HCT116 (cell line): ENCODE results near the gene TCTA. TPM values are rescaled to one million over a fixed set of nuclear protein-coding genes. Genes with fewer than 3 reads are reported as not detected.
A peak's percentile ranks its signal among the peaks of the same experiment; 100 is the strongest.

ENCODE experiments used
- ATAC-seq: fragments of 200-7000 bp; cut with Tn5 transposase; 2 replicates; pipeline ENCODE4 v1.9.1; 2020; ENCODE audit warnings: mild to moderate bottlenecking, moderate library complexity
- BruUV-seq: library from RNA; stranded (reverse); fragments of 400-500 nt; replicated peaks from 2 replicates; lab custom pipeline; 2021; lab: Mats Ljungman, UMichigan
- CTCF ChIA-PET: fragments of 300-600 bp; sonication (Branson Sonifier 250); formaldehyde crosslinking; loops from one replicate; lab custom pipeline; 2021; ENCODE audit warnings: antibody characterized with exemption; lab: Charles Lee
- POLR2A ChIA-PET: fragments of 300-600, 350-600 bp; sonication (Branson Sonifier 250); formaldehyde crosslinking; loops from one replicate; lab custom pipeline; 2021; ENCODE audit warnings: antibody characterized with exemption; lab: Charles Lee
- RAD21 ChIA-PET, 2 experiments: fragments of 300-600 bp; sonication (Branson Sonifier 250); formaldehyde crosslinking; loops; one replicate each; lab custom pipeline; 2023; ENCODE audit warnings: low total read pairs in 2 of 2; ENCODE audit not compliant: uncharacterized antibody in 2 of 2, unreplicated experiment in 2 of 2, low non-redundant PET in 1 of 2; lab: Charles Lee
- DNase-seq: peaks from one replicate; pipeline ENCODE4 v3.0.0-alpha.2; 2010; ENCODE audit warnings: low read depth, low spot score
- H2AFZ ChIP-seq: fragments of 200-600 bp; shearing (Covaris generic), sonication (generic); 2 replicates; pipeline ENCODE4 v1.6.1; 2017; ENCODE audit warnings: low read depth, mixed run types, mixed read lengths, antibody characterized with exemption, low read length; ENCODE audit not compliant: poor library complexity, severe bottlenecking
- H3K27ac ChIP-seq: 2 replicates; pipeline ENCODE4 v1.5.1; 2012; ENCODE audit warnings: low read depth, low read length
- H3K27me3 ChIP-seq: fragments of 200-600 bp; sonication (generic); 2 replicates; pipeline ENCODE4 v1.6.1; 2016; ENCODE audit warnings: mixed run types, low read length, mixed read lengths; ENCODE audit not compliant: insufficient read depth
- H3K36me3 ChIP-seq, 2 experiments: fragments of 200-500 bp in 1 of 2; fragments of 200-600 bp in 1 of 2; sonication (Bioruptor generic) in 1 of 2; sonication (generic) in 1 of 2; 2 replicates each; pipeline versions ENCODE4 v1.5.1 to v1.6.1; 2014 to 2016; ENCODE audit warnings: low read length in 2 of 2, inconsistent platforms in 1 of 2, mixed read lengths in 1 of 2, mixed run types in 1 of 2; ENCODE audit not compliant: insufficient read depth in 2 of 2, control insufficient read depth in 1 of 2
- H3K4me1 ChIP-seq, 2 experiments: fragments of 200-600 bp in 1 of 2; sonication (generic) in 1 of 2; 2 replicates each; pipeline versions ENCODE4 v1.5.1 to v1.6.1; 2012 to 2017; ENCODE audit warnings: low read length in 2 of 2, inconsistent platforms in 1 of 2, mild to moderate bottlenecking in 1 of 2, mixed read lengths in 1 of 2, mixed run types in 1 of 2, moderate library complexity in 1 of 2; ENCODE audit not compliant: insufficient read depth in 2 of 2, control insufficient read depth in 1 of 2
- H3K4me2 ChIP-seq: fragments of 200-600 bp; sonication (generic); 2 replicates; pipeline ENCODE4 v1.6.1; 2017; ENCODE audit warnings: mixed run types, low read length, mixed read lengths
- H3K4me3 ChIP-seq, 2 experiments: fragments of 200-600 bp in 1 of 2; sonication (generic) in 1 of 2; replicated peaks in 1 of 2; 2 replicates each; pipeline ENCODE4 v1.5.1; 2011 to 2016; ENCODE audit warnings: low read length in 2 of 2, control low read depth in 1 of 2, low read depth in 1 of 2, mild to moderate bottlenecking in 1 of 2, mixed read lengths in 1 of 2, mixed run types in 1 of 2
- H3K79me2 ChIP-seq: fragments of 200-600 bp; sonication (generic); 2 replicates; pipeline ENCODE4 v1.6.1; 2017; ENCODE audit warnings: mild to moderate bottlenecking, mixed run types, low read length, moderate library complexity, mixed read lengths; ENCODE audit not compliant: insufficient read depth
- H3K9ac ChIP-seq: fragments of 200-600 bp; sonication (generic); 2 replicates; pipeline ENCODE4 v1.6.1; 2016; ENCODE audit warnings: low read length, mixed read lengths
- H3K9me2 ChIP-seq: fragments of 200-600 bp; sonication (generic), shearing (Covaris generic); 2 replicates; pipeline ENCODE4 v1.6.1; 2017; ENCODE audit warnings: mixed run types, mild to moderate bottlenecking, moderate library complexity; ENCODE audit not compliant: insufficient read depth
- H3K9me3 ChIP-seq, 2 experiments: fragments of 200-500 bp in 1 of 2; fragments of 200-600 bp in 1 of 2; sonication (Bioruptor generic) in 1 of 2; sonication (generic) in 1 of 2; 2 replicates each; pipeline ENCODE4 v1.6.1; 2014 to 2017; ENCODE audit warnings: low read length in 2 of 2, mixed read lengths in 2 of 2, inconsistent platforms in 1 of 2, low read depth in 1 of 2, mild to moderate bottlenecking in 1 of 2, mixed run types in 1 of 2, moderate library complexity in 1 of 2; ENCODE audit not compliant: control insufficient read depth in 1 of 2, insufficient read depth in 1 of 2
- H4K20me1 ChIP-seq: fragments of 200-600 bp; sonication (generic), shearing (Covaris generic); 2 replicates; pipeline ENCODE4 v1.6.1; 2017; ENCODE audit warnings: mixed run types, mild to moderate bottlenecking, moderate library complexity; ENCODE audit not compliant: insufficient read depth
- CBX3 ChIP-seq: IDR thresholded peaks from 2 replicates; pipeline ENCODE4 v1.6.1; 2012; ENCODE audit warnings: low read depth
- CEBPB ChIP-seq: IDR thresholded peaks from 2 replicates; pipeline ENCODE4 v1.6.1; 2012; ENCODE audit warnings: low read depth
- CTCF ChIP-seq, 3 experiments: fragments of 200-600 bp in 1 of 3; sonication (generic) in 1 of 3; IDR thresholded peaks in 2 of 3; conservative IDR thresholded peaks in 1 of 3; 2 replicates each; pipeline ENCODE4 v1.5.1; 2012 to 2017; ENCODE audit warnings: low read depth in 2 of 3, low read length in 2 of 3, antibody characterized with exemption in 1 of 3, borderline replicate concordance in 1 of 3, control low read depth in 1 of 3, mild to moderate bottlenecking in 1 of 3, mixed read lengths in 1 of 3, mixed run types in 1 of 3, moderate library complexity in 1 of 3; ENCODE audit not compliant: insufficient read depth in 1 of 3
- EZH2 ChIP-seq: fragments of 200-600 bp; sonication (generic); IDR thresholded peaks from 2 replicates; pipeline ENCODE4 v1.6.1; 2017; ENCODE audit warnings: antibody characterized with exemption, mixed run types
- FOSL1 ChIP-seq: IDR thresholded peaks from 2 replicates; pipeline ENCODE4 v1.6.1; 2012; ENCODE audit warnings: low read depth
- JUND ChIP-seq: IDR thresholded peaks from 2 replicates; pipeline ENCODE4 v1.6.1; 2012
- MAX ChIP-seq: IDR thresholded peaks from 2 replicates; pipeline ENCODE4 v1.6.1; 2012
- POLR2A ChIP-seq: IDR thresholded peaks from 2 replicates; pipeline ENCODE4 v1.7.0; 2011; ENCODE audit warnings: borderline replicate concordance; ENCODE audit not compliant: insufficient read depth, insufficient read length; ENCODE audit errors: extremely low read depth
- RAD21 ChIP-seq: IDR thresholded peaks from 2 replicates; pipeline ENCODE4 v1.6.1; 2012; ENCODE audit warnings: low read depth, mild to moderate bottlenecking
- SRF ChIP-seq: IDR thresholded peaks from 2 replicates; pipeline ENCODE4 v1.6.1; 2012; ENCODE audit warnings: low read depth
- TCF7L2 ChIP-seq: IDR thresholded peaks from 2 replicates; pipeline ENCODE4 v1.7.0; 2011; ENCODE audit warnings: borderline replicate concordance, inconsistent platforms; ENCODE audit not compliant: insufficient read depth, insufficient read length; ENCODE audit errors: extremely low read depth
- ZFX ChIP-seq: fragments of 450-650 bp; IDR thresholded peaks from 2 replicates; pipeline ENCODE4 v1.6.1; 2017
- intact Hi-C: fragments of 100-400 bp; cut with micrococcal nuclease; formaldehyde crosslinking; loops from 2 replicates; pipeline ENCODE4 v1.10.0; 2022
- total RNA-seq: library from RNA; stranded (reverse); gene quantifications from one replicate; pipeline ENCODE4 v1.2.1, GENCODE V29; 2021; ENCODE audit not compliant: unreplicated experiment

The TCTA gene
- total RNA-seq, 1 experiment from 2014 or later: 11.9 TPM

DNA sequence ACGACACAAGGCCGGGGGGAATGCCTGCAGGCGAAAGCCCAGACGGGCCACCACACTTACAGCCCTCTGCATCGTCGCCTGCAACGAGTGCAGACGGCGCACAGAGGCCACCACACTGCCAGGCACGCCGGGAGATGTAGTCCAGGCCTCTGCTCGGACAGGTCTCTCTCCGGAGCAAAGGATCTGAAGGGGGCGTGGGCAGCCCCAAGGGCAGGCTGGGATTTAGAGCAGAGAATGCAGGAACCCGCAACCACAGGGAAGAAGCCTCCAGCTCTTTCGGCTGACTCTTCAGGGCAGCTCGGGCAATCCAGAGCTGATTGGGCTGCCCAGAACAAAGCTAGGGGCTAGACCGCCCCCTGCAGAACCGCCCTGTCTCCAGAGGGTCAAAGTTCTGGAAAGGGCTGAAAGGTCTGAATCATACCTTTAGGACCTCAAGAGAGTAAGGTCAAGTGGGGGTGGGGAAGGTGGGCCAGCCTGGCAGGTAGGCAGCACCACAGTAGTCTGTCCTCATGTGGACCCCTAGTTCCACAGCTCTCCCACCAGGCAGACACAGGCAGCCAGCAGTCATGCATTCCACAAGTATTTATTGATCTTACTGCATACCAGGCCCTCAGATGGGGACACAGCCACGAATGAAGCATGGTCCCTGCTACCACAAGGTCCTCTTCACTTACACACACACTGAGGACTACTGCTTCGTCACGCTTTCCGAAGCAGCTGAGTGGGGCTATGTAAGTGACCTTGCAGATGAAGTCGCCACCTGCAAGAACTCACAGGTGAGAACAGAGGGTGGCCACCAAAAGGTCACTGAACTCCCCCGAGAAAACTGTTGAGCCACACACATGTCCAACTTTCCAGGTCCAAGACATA lies 10.4 kb downstream of the TCTA start, which contains the start of gene AMT:
Gene AMT, minus strand, starts transcription at position 95 of the 870 bp plus-strand sequence. Its CDS starts 23 bp downstream, at position 72.
- RAD21 ChIA-PET: no interaction called here
- Histone ChIP-seq H3K79me2 (no peaks in the 10 kb centered on the region), H3K9ac (peak within 1 kb of the TSS; percentile 18; the same call in 1 of the 2 replicates), H3K4me1 (peaks cover 3 to 51% of the 10 kb centered on the region in 2 experiments), H3K36me3 (peaks cover 0 to 2% of the 10 kb centered on the region in 2 experiments; a peak in 1 of 4 replicates), H4K20me1 (no peaks in the 10 kb centered on the region), H3K4me3 (no peak within 1 kb of the TSS), H3K9me2 (no peaks in the 10 kb centered on the region), H3K9me3 (no peaks in the 10 kb centered on the region), H3K4me2 (peak within 1 kb of the TSS; percentile 48), H3K27me3 (no peaks in the 10 kb centered on the region), H3K27ac (peak within 1 kb of the TSS; percentile 25; the same call in 1 of the 2 replicates), H2AFZ (no peak within 1 kb of the TSS)
- ATAC-seq (no peak), DNase-seq (no peak)
- no TSS peak for BruUV-seq
- TF ChIP-seq CBX3: no peak
- TF ChIP-seq TCF7L2: no peak
- no peak for TF ChIP-seq CEBPB
- TF ChIP-seq CTCF (IDR thresholded peaks at IDR 0.05 in 2 of 3, conservative IDR thresholded peaks at IDR 0.05 in 1 of 3; ENCODE audit: borderline replicate concordance in 1 of 3, insufficient read depth in 1 of 3, low read depth in 2 of 3, low read length in 2 of 3): no peak
- no peak for TF ChIP-seq RAD21
- no peak for TF ChIP-seq SRF
- TF ChIP-seq FOSL1: no peak
- TF ChIP-seq MAX: no peak
- no peak for TF ChIP-seq JUND
- no peak for TF ChIP-seq ZFX
- no peak for TF ChIP-seq POLR2A
- no peak for TF ChIP-seq EZH2
- CTCF ChIA-PET: no interaction called here
- POLR2A ChIA-PET: no interaction called here
- intact Hi-C loops: no loop called here
